Nephron progenitor cell (in vitro differentiated cells): ENCODE results near the gene ATP11A.

Experiments used
- DNase-seq: peaks from one replicate; pipeline ENCODE4 v3.0.0; 2021
- H3K27ac Mint-ChIP-seq: 2 replicates; pipeline ENCODE4 v1.8.0; 2021; ENCODE audit warnings: mild to moderate bottlenecking, moderate library complexity, mixed read lengths
- H3K27me3 Mint-ChIP-seq: 2 replicates; pipeline ENCODE4 v1.8.0; 2021; ENCODE audit warnings: mild to moderate bottlenecking, low read depth, mixed read lengths; ENCODE audit not compliant: poor library complexity
- H3K36me3 Mint-ChIP-seq: 2 replicates; pipeline ENCODE4 v1.8.0; 2021; ENCODE audit warnings: low read depth, mixed read lengths
- H3K4me1 Mint-ChIP-seq: 2 replicates; pipeline ENCODE4 v1.8.0; 2021; ENCODE audit warnings: mixed read lengths
- H3K4me3 Mint-ChIP-seq: 2 replicates; pipeline ENCODE4 v1.8.0; 2021; ENCODE audit warnings: mild to moderate bottlenecking, moderate library complexity, mixed read lengths
- H3K9me3 Mint-ChIP-seq: 2 replicates; pipeline ENCODE4 v1.8.0; 2021; ENCODE audit warnings: mild to moderate bottlenecking, moderate library complexity, mixed read lengths
- CTCF ChIP-seq: fragments of 200-600 bp; sonication (generic); IDR thresholded peaks from 2 replicates; pipeline ENCODE4 v1.5.0; 2021; ENCODE audit warnings: antibody characterized with exemption

ATP11A gene

GRCh38 chr13:112761701-112762689 is 72.2 kb downstream of the ATP11A start:
- no peak for DNase-seq
- peaks cover 56% of the 10 kb centered on the region for H3K4me1 Mint-ChIP-seq
- H3K27me3 Mint-ChIP-seq = peaks cover 6% of the 10 kb centered on the region
- TF ChIP-seq CTCF = no peak
- H3K9me3 Mint-ChIP-seq = peaks cover 20% of the 10 kb centered on the region
- H3K4me3 Mint-ChIP-seq = no peak overlapping the region
- H3K27ac Mint-ChIP-seq = peak overlapping the region; percentile 10
- H3K36me3 Mint-ChIP-seq = peaks cover 33% of the 10 kb centered on the region

- Mint-ChIP-seq H3K27me3 (peaks cover 6% of the 10 kb centered on the region), H3K27ac (peak overlapping the region; percentile 10), H3K36me3 (peaks cover 26% of the 10 kb centered on the region), H3K9me3 (peaks cover 13% of the 10 kb centered on the region), H3K4me1 (peaks cover 49% of the 10 kb centered on the region), H3K4me3 (no peak overlapping the region)
- no peak for TF ChIP-seq CTCF
- DNase-seq = no peak
Observed at GRCh38 chr13:112762690-112763080, 72.8 kb downstream of the ATP11A start.

GRCh38 chr13:112764028-112764427 is 74.2 kb downstream of the ATP11A start:
- Mint-ChIP-seq H3K27ac (peak overlapping the region; percentile 56), H3K4me1 (peaks cover 56% of the 10 kb centered on the region)

GRCh38 chr13:112764864-112765561 is 75.2 kb downstream of the ATP11A start:
- Mint-ChIP-seq H3K27me3 (peaks cover 2% of the 10 kb centered on the region), H3K9me3 (no peaks in the 10 kb centered on the region), H3K4me3 (no peak overlapping the region), H3K4me1 (peaks cover 65% of the 10 kb centered on the region), H3K27ac (no peak overlapping the region), H3K36me3 (peaks cover 10% of the 10 kb centered on the region)
- TF ChIP-seq CTCF = no peak
- no peak for DNase-seq

More at GRCh38 chr13:112764028-112764427, 74.2 kb downstream of the ATP11A start:
- peaks cover 5% of the 10 kb centered on the region for H3K9me3 Mint-ChIP-seq
- no peak for DNase-seq
- no peak for TF ChIP-seq CTCF
- H3K36me3 Mint-ChIP-seq = peaks cover 18% of the 10 kb centered on the region
- H3K4me3 Mint-ChIP-seq = no peak overlapping the region
- H3K27me3 Mint-ChIP-seq = peaks cover 6% of the 10 kb centered on the region

- peak overlapping the region; percentile 27 for H3K27ac Mint-ChIP-seq
- H3K4me3 Mint-ChIP-seq = no peak overlapping the region
- peaks cover 5% of the 10 kb centered on the region for H3K36me3 Mint-ChIP-seq
- no peaks in the 10 kb centered on the region for H3K27me3 Mint-ChIP-seq
- TF ChIP-seq CTCF = no peak
- H3K9me3 Mint-ChIP-seq = no peaks in the 10 kb centered on the region
- no peak for DNase-seq
- H3K4me1 Mint-ChIP-seq = peaks cover 65% of the 10 kb centered on the region
Observed at GRCh38 chr13:112765731-112766130, 75.9 kb downstream of the ATP11A start.
